Measurements from ENCODE around the gene EMB. TPM values are rescaled to one million over a fixed set of nuclear protein-coding genes. Genes with fewer than 3 reads are reported as not detected.
A peak's percentile ranks its signal among the peaks of the same experiment; 100 is the strongest.
"Not testable (repeated sequence)": the region's sequence is repeated elsewhere in the genome, so short reads cannot be mapped to it uniquely, and the experiment has no call there.

EMB gene
- total and polyA plus RNA-seq, 4 experiments from 2014 or later = 176 to 277 (median 270) TPM

DNA sequence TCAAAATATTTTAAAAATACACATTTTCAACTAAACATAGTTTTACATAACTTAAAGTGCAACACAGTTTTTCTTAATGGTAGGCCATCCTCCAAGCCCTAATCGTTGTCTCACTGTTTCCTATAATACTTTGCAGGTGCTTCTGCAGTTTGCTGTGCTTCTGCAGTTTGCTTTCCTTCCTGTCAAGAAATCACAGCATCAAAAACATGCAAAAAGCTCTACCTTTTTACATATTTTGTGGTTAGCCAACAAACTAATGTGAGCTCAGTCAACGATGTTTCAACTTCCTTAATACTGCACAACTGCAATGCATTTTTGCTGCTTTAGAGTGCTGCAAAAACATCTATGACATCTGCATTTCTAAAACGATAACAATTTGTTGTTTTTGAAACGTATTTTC lies 25.2 kb downstream of the EMB start:
- intact Hi-C loops (cut with micrococcal nuclease) = loop anchor here (1.0 to 2.0 kb wide), 2 partner anchors 15 to 24 kb away; no protein-coding TSS in a partner anchor
- CTCF ChIA-PET (ENCODE audit: partially characterized antibody) = interaction anchor here (1.7 kb wide), 1 partner anchor 25 kb away, joined by 5 read pairs; the partner anchor contains the start of gene EMB

DNA sequence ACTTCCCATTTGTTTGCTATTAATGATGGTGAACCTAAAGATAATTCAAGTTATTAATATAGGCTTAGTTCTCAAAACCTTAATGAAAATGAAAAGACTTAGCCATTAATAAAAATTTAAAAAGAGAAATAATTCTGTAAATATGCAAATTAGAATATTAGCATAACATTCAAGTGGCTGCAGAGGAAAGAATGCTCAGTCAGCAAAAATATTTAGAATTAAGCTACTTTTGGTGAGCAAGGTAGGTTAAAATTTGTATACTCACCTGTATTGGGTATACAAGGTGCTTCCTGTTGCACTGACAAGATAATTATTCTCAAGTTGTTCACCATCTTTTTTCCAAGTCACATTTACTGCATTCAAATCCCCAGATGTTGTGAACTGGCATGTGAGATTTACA lies 30.2 kb downstream of the EMB start:
- H3K4me3 Mint-ChIP-seq = peak overlapping the region in 2 of 8 donors; percentile 13 to 18
- H3K27me3 ChIP-seq (ENCODE audit: insufficient read depth, low read length); H3K27ac ChIP-seq (ENCODE audit: low read depth, low read length); H3K4me3 ChIP-seq (ENCODE audit: low read length in 2 of 2); POLR2A ChIA-PET (ENCODE audit: partially characterized antibody); DNase-seq; intact Hi-C loops (cut with micrococcal nuclease); H3K36me3 ChIP-seq (ENCODE audit: insufficient read depth, low read length); H3K9me3 Mint-ChIP-seq; H3K27me3 Mint-ChIP-seq; CTCF ChIA-PET (ENCODE audit: partially characterized antibody); H3K9me3 ChIP-seq (ENCODE audit: control insufficient read depth in 1 of 2, low read length in 2 of 2): not testable (repeated sequence)
- peak overlapping the region in 4 of 7 donors; percentile 45 to 81 (median 66) for H3K27ac Mint-ChIP-seq
- peaks cover 35 to 51% of the 10 kb centered on the region in 2 donors for H3K36me3 Mint-ChIP-seq
- H3K4me1 ChIP-seq (ENCODE audit: insufficient read depth, low read length) = peaks cover 75% of the 10 kb centered on the region
- peaks cover 45 to 83% (median 65%) of the 10 kb centered on the region in 4 donors for H3K4me1 Mint-ChIP-seq

More for the DNA sequence above, 25.2 kb downstream of the EMB start:
- peaks cover 41% of the 10 kb centered on the region in 2 donors for H3K36me3 Mint-ChIP-seq
- peak overlapping the region in 7 of 8 donors; percentile 12 to 79 (median 61) for H3K4me3 Mint-ChIP-seq
- POLR2A ChIA-PET (ENCODE audit: partially characterized antibody) = interaction anchor here (0.6 to 2.7 kb wide), 6 partner anchors 13 to 219 kb away, joined by 3 to 20 read pairs (median 4); partner anchors contain the start of gene EMB
- no peaks in the 10 kb centered on the region for H3K27me3 ChIP-seq (ENCODE audit: insufficient read depth, low read length)
- peak; percentile 62 to 76 (median 70) for DNase-seq
- no peak overlapping the region for H3K4me3 ChIP-seq (ENCODE audit: low read length in 2 of 2)
- H3K9me3 ChIP-seq (ENCODE audit: control insufficient read depth in 1 of 2, low read length in 2 of 2) = no peaks in the 10 kb centered on the region
- no peaks in the 10 kb centered on the region for H3K27me3 Mint-ChIP-seq
- no peak overlapping the region for H3K27ac ChIP-seq (ENCODE audit: low read depth, low read length)
- no peaks in the 10 kb centered on the region for H3K36me3 ChIP-seq (ENCODE audit: insufficient read depth, low read length)
- H3K9me3 Mint-ChIP-seq = peaks cover 0 to 4% (median 2%) of the 10 kb centered on the region in 8 donors
- H3K27ac Mint-ChIP-seq = peak overlapping the region in 6 of 7 donors; percentile 75 to 94 (median 88)
- peaks cover 63 to 93% (median 78%) of the 10 kb centered on the region in 4 donors for H3K4me1 Mint-ChIP-seq
- peaks cover 87% of the 10 kb centered on the region for H3K4me1 ChIP-seq (ENCODE audit: insufficient read depth, low read length)

DNA sequence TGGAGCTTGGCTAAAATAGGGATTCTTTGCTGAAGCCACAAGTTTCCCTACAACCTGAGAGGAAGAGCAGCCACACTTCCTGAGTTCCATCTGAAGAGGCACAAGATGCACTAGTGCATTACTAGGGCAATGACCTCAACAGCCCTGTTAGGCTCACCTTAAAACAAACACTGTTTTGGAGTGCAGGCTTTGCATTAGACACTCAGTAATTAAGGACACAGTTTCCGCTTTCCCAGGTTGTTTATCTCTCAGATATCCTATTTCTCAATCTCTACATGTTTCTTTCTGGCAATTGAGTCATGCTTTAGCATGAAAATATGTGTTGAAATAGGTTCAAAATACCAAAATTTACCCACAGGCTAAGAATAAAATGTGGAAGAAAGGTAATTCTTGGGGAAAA lies 34.2 kb downstream of the EMB start:
- H3K27ac Mint-ChIP-seq = peak overlapping the region in 3 of 7 donors; percentile 16 to 70 (median 27)
- Histone ChIP-seq H3K9me3 (ENCODE audit: control insufficient read depth in 1 of 2, low read length in 2 of 2) (no peaks in the 10 kb centered on the region), H3K4me1 (ENCODE audit: insufficient read depth, low read length) (peaks cover 47% of the 10 kb centered on the region), H3K27ac (ENCODE audit: low read depth, low read length) (no peak overlapping the region), H3K27me3 (ENCODE audit: insufficient read depth, low read length) (no peaks in the 10 kb centered on the region), H3K36me3 (ENCODE audit: insufficient read depth, low read length) (no peaks in the 10 kb centered on the region), H3K4me3 (ENCODE audit: low read length in 2 of 2) (no peak overlapping the region)
- CTCF ChIA-PET (ENCODE audit: partially characterized antibody) = no interaction called here
- H3K4me3 Mint-ChIP-seq = no peak overlapping the region
- peaks cover 53 to 62% of the 10 kb centered on the region in 2 donors for H3K36me3 Mint-ChIP-seq
- H3K27me3 Mint-ChIP-seq = no peaks in the 10 kb centered on the region
- POLR2A ChIA-PET (ENCODE audit: partially characterized antibody) = no interaction called here
- H3K9me3 Mint-ChIP-seq = no peaks in the 10 kb centered on the region
- intact Hi-C loops (cut with micrococcal nuclease) = no loop called here
- no peak for DNase-seq
- H3K4me1 Mint-ChIP-seq = peaks cover 39 to 72% (median 54%) of the 10 kb centered on the region in 4 donors

DNA sequence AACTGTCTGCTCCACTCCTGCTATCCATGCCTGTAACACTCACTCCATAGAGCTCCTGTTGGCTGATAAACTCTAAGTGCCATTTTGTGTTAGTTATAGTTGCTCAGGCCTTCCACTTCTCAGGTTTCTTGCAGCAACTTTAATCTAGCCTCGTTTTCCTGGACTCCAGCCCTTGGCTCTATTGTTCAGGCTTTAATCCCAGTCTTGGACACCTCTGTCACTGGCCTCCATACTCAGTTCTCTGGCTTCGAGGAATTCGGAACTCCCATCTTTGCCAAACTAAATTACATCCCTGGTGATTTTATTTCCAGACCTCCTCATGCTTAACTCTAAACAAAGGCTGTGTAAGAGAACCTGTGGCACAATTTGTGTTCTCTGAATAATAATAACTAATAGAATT lies 39.8 kb downstream of the EMB start:
- intact Hi-C loops (cut with micrococcal nuclease) = no loop called here
- Mint-ChIP-seq H3K27ac (peak overlapping the region in 3 of 7 donors; percentile 22 to 32 (median 25)), H3K4me1 (peaks cover 41 to 62% (median 50%) of the 10 kb centered on the region in 4 donors), H3K9me3 (no peaks in the 10 kb centered on the region), H3K4me3 (no peak overlapping the region), H3K27me3 (no peaks in the 10 kb centered on the region), H3K36me3 (peaks cover 65 to 69% of the 10 kb centered on the region in 2 donors)
- no peak for DNase-seq
- ChIA-PET CTCF (ENCODE audit: partially characterized antibody) (no interaction called here), POLR2A (ENCODE audit: partially characterized antibody) (no interaction called here)
- H3K27me3 ChIP-seq (ENCODE audit: insufficient read depth, low read length) = no peaks in the 10 kb centered on the region
- peaks cover 27% of the 10 kb centered on the region for H3K4me1 ChIP-seq (ENCODE audit: insufficient read depth, low read length)
- H3K36me3 ChIP-seq (ENCODE audit: insufficient read depth, low read length) = peaks cover 12% of the 10 kb centered on the region
- H3K9me3 ChIP-seq (ENCODE audit: control insufficient read depth in 1 of 2, low read length in 2 of 2) = no peaks in the 10 kb centered on the region
- H3K27ac ChIP-seq (ENCODE audit: low read depth, low read length) = no peak overlapping the region
- no peak overlapping the region for H3K4me3 ChIP-seq (ENCODE audit: low read length in 2 of 2)

DNA sequence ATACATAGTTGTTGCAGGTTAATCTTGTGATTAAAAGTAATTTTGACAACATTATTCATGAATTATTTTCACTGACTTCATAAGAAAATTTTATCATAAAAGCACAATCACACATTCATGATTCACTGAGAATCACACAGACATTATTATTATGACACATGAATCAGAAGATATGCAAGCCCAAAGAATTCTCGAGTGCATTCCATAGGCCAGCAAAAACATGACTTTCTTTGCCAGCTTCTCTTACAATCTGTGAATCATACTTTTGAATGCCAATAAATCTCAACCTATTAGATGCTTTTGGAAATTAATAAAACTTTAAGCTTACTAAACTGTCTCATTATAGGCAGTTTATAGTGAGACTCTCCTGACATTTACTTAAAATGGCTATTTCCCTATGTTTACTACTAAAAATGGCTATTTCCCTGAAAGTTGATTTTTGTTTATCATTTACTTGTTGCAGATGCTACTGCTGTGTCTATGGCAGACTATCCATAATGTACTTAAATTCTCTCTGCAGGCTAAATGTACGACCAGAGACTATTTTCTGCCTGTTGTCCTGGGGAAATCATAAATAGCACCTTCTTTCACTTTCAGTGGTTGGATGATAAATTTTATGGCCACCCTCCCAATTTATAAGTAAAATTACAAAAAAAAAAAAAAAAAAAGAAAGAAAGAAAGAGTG lies 47.0 kb downstream of the EMB start:
- Mint-ChIP-seq H3K36me3 (peaks cover 63 to 69% of the 10 kb centered on the region in 2 donors), H3K4me1 (peaks cover 34 to 60% (median 48%) of the 10 kb centered on the region in 4 donors), H3K27ac (peak overlapping the region in 1 of 7 donors; percentile 74)
- peaks cover 13% of the 10 kb centered on the region for H3K4me1 ChIP-seq (ENCODE audit: insufficient read depth, low read length)
- DNase-seq; H3K27me3 Mint-ChIP-seq; CTCF ChIA-PET (ENCODE audit: partially characterized antibody); H3K27ac ChIP-seq (ENCODE audit: low read depth, low read length); H3K4me3 ChIP-seq (ENCODE audit: low read length in 2 of 2); H3K9me3 Mint-ChIP-seq; H3K36me3 ChIP-seq (ENCODE audit: insufficient read depth, low read length); POLR2A ChIA-PET (ENCODE audit: partially characterized antibody); intact Hi-C loops (cut with micrococcal nuclease); H3K9me3 ChIP-seq (ENCODE audit: control insufficient read depth in 1 of 2, low read length in 2 of 2); H3K27me3 ChIP-seq (ENCODE audit: insufficient read depth, low read length); H3K4me3 Mint-ChIP-seq: not testable (repeated sequence)

DNA sequence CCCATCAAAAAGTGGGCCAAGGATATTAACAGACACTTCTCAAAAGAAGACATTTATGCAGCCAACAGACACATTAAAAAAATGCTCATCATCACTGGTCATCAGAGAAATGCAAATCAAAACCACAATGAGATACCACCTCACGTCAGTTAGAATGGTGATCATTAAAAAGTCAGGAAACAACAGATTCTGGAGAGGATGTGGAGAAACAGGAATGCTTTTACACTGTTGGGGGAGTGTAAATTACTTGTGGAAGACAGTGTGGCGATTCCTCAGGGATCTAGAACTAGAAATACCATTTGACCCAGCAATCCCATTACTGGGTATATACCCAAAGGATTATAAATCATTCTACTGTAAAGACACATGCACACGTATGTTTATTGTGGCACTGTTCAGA lies 48.8 kb downstream of the EMB start:
- H3K9me3 ChIP-seq (ENCODE audit: control insufficient read depth in 1 of 2, low read length in 2 of 2); H3K27me3 Mint-ChIP-seq; CTCF ChIA-PET (ENCODE audit: partially characterized antibody); H3K4me1 ChIP-seq (ENCODE audit: insufficient read depth, low read length); H3K27me3 ChIP-seq (ENCODE audit: insufficient read depth, low read length); H3K36me3 ChIP-seq (ENCODE audit: insufficient read depth, low read length); H3K27ac ChIP-seq (ENCODE audit: low read depth, low read length); DNase-seq; H3K4me3 Mint-ChIP-seq; H3K4me3 ChIP-seq (ENCODE audit: low read length in 2 of 2); POLR2A ChIA-PET (ENCODE audit: partially characterized antibody); intact Hi-C loops (cut with micrococcal nuclease): not testable (repeated sequence)
- peaks cover 34 to 61% (median 48%) of the 10 kb centered on the region in 4 donors for H3K4me1 Mint-ChIP-seq
- H3K9me3 Mint-ChIP-seq = peaks cover 0 to 20% (median 7%) of the 10 kb centered on the region in 8 donors
- H3K27ac Mint-ChIP-seq = peak overlapping the region in 4 of 7 donors; percentile 20 to 79 (median 74)
- peaks cover 68 to 74% of the 10 kb centered on the region in 2 donors for H3K36me3 Mint-ChIP-seq

DNA sequence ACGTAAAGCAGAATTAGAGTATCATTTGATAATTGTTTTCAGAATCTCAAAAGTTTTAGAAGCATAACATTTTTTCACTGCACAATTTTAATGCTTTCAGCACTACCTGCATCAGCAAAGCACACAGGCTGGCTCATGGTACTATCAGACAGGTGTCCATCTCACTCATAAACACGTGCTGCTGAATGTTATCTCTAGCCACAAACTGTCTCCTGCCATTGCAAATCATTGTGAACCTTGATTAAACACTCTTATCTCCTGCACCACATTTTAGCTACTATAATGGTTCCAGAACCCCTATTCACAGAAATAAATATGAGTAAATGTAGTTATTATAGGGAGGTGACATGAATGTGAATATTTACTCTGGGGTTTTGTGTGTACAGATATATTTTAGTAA lies 56.7 kb downstream of the EMB start:
- H3K4me1 ChIP-seq (ENCODE audit: insufficient read depth, low read length); intact Hi-C loops (cut with micrococcal nuclease); H3K4me3 Mint-ChIP-seq; H3K27me3 Mint-ChIP-seq; H3K9me3 ChIP-seq (ENCODE audit: control insufficient read depth in 1 of 2, low read length in 2 of 2); CTCF ChIA-PET (ENCODE audit: partially characterized antibody); H3K27ac ChIP-seq (ENCODE audit: low read depth, low read length); H3K36me3 ChIP-seq (ENCODE audit: insufficient read depth, low read length); H3K27me3 ChIP-seq (ENCODE audit: insufficient read depth, low read length); H3K4me3 ChIP-seq (ENCODE audit: low read length in 2 of 2): not testable (repeated sequence)
- H3K9me3 Mint-ChIP-seq = peaks cover 0 to 16% (median 4%) of the 10 kb centered on the region in 8 donors
- H3K27ac Mint-ChIP-seq = peak overlapping the region in 4 of 7 donors; percentile 39 to 57 (median 44)
- POLR2A ChIA-PET (ENCODE audit: partially characterized antibody) = interaction anchor here (1.3 kb wide), 1 partner anchor 56 kb away, joined by 6 read pairs; the partner anchor contains the start of gene EMB
- DNase-seq = peak in 1 of 5 donors; percentile 17
- peaks cover 59 to 63% of the 10 kb centered on the region in 2 donors for H3K36me3 Mint-ChIP-seq
- peaks cover 19 to 41% (median 31%) of the 10 kb centered on the region in 4 donors for H3K4me1 Mint-ChIP-seq

Measured in CD4-positive, alpha-beta memory T cell (primary cell).